ENCODE results near the gene SMNDC1. TPM values are rescaled to one million over a fixed set of nuclear protein-coding genes. Genes with fewer than 3 reads are reported as not detected.
"Not testable (repeated sequence)": the region's sequence is repeated elsewhere in the genome, so short reads cannot be mapped to it uniquely, and the experiment has no call there.

SMNDC1 gene
- total RNA-seq, 1 donor from 2014 or later: 19.2 TPM

DNA sequence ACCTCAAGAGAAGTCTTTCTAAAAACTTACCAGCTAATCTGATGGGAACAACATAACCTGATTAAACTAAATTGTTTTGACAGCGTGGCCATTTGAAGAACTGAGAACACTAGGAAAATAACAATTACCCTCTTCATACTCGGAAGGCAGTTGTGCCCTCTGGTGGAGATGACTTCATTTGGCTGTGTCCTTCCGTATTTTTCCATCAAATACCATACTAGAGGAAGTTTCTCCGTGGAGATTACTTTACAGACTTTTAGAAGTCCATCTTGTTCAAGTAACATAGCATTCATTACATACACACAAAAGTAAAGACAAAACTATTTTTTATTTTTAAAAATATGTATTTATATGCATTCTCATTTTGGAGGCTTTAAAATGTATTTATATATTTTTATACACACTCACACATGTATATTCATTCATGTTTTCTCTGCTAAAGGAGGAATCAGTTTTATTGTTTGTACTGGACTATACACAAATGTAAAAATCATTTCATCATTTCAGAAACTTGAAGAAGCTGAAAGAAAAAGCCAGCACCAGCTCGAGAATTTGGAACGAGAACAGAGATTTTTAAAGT lies 25.2 kb downstream of the SMNDC1 start:
- peak; percentile 75 for ATAC-seq

GRCh38 chr10:110278562-110279406 lies 25.9 kb downstream of the SMNDC1 start:
- ATAC-seq: no peak

DNA sequence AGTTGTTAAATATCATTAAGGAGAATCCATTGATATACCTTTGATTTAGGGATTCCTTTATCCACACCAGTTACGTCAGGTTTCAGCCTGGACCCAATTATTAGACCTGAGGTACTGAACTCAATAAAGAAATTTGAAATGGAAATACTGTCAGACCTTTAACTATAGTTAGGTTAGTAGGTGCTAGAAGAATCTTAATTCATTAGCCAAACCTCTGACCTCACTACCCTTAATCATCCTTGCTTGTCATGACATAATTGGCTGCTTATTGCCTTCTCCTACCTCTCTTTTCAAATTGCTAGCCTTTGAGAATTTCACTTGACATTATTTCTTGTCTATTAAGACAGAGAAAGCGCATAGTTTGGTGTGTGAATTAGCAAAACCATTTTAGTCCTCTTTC lies 27.1 kb downstream of the SMNDC1 start:
- no peak for ATAC-seq

DNA sequence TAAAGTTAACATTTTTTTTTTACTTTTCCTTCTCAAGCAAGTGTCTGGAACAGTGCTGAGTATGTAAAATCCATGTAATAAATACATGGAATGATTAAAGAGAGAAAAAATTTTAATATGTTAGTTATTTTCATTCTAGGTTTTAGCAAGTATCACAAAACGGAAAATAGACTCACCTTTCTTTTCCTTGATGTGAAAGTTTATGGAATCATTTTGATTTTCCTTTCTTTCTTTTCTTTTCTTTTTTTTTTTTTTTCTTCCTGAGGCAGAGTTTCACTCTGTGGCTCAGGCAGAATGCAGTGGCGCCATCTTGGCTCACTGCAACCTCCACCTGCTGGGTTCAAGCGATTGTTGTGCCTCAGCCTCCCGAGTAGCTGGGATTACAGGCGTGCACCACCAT lies 28.1 kb downstream of the SMNDC1 start:
- no peak for ATAC-seq

DNA sequence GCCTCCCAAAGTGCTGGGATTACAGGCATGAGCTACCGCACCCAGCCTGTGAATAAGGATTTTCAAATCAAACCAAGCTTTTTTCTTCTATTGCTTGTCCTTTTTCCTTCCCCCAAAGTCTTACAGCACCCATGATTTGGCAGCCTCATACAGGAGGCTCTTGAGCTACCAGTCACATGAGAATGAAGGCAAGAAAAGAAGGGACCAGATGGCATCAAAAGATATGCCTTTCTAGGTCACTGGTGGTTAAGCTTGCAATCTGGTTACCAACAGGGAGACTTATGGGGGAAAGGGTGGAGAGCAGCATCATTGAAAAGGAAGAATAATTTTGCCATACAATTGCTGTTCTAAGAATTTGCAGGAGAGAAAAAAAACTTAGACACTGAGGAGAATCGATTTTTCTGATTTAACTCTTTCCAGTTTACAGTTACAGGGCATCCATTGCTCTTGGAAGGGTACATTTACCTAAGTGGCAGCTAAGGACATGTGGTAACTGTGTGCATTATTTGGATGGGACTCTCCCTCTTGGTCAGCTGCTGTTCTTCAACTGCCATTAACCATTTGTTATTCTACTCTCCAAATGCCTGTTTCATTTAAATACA lies 29.5 kb downstream of the SMNDC1 start:
- ATAC-seq: no peak

GRCh38 chr10:110274647-110275046 lies 30.1 kb downstream of the SMNDC1 start:
- no peak for ATAC-seq

GRCh38 chr10:110274072-110274627 lies 30.6 kb downstream of the SMNDC1 start:
- ATAC-seq: no peak

DNA sequence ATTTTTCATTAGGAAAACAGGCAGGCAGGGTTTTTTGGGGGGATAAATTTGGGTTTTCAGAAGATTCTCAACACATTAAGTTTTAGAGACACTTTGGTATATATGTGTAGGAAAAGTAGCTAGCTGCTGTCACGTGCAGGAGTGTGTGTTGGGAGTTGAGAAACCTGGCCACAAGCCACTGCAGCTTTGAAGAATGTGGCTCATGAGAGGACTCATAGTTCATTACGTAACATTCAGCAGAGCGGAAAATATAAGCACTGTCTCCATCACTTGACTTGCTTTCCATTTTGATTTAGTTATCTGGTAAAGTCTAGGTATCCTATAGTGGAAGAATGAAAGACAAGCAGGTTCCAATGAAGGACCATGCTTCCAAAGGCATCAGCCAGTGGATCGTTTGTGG lies 31.2 kb downstream of the SMNDC1 start:
- peak; percentile 91 for ATAC-seq

DNA sequence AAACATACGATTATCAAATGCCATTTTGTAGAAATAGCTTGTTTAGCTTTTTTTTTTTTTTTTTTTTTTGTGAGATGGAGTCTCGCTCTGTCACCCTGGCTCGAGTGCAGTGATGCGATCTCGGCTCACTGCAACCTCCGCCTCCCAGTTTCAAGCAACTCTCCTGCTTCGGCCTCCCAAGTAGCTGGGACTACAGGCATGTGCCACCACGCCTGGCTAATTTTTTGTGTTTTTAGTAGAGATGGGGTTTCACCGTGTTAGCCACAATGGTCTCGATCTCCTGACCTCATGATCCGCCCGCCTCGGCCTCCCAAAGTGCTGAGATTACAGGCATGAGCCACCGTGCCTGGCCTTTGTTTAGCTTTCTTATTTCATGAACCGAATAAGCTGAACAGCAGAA lies 31.7 kb downstream of the SMNDC1 start:
- not testable (repeated sequence) for ATAC-seq

DNA sequence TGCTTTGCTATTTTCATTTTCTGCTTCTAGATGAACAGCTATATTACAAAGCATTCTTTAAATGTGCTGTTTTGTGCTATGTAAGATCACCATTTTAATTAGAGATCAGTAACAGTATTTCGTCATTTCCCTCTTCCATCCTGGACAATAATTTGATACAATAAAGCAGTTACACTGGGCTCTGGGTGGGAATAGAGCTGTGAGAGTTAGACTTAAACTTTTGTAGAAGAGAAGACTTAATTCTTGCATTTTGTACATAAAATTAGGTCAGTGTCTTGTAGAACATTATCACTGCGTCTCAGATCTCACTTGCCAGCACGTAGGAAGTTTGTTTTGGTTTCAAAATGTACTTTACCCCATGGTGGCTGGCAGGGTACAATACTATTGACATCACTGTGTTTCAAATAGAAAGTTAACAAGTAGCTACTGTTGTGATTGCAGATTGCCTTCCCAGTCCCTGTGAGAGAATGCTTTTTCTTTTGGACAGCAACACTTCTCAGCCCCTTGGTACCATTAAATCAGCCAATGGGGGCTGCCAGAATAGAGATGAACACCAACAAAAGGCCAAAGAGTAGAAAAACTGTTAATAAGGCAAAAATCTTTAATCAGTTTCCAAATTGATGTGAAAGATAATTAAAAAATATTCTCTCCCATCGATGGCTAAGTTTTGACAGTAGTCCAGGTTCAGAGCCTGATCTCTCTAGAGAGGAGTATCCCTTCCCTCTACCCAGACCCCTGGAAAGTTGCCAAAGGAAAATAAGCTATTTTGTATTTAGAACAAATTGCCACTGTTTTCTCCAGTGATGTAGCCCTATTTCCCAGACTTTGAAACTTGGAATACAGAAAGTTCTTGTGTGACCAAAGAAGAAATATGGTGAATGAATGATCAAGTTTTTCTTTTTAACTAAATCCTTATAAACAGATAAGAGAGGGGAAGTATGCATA lies 35.1 kb downstream of the SMNDC1 start:
- ATAC-seq: no peak

DNA sequence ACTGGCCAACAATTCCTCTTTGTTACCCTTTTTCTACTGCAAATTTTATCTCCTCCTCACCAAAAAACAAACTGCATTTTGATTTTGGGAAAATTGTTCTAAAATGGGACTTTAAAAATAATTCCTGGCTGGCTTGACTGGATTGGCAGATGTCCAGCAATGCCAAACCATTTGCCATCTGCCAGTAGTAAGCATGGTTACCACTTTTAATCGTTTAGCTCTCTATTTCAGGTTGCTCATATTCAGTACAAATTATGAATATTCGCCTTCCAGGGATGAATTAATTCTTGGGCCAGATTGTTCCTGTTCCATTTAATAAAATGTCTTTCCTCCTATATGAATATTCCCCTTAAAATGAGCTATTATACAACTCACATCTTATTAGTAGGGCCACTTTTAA lies 35.7 kb downstream of the SMNDC1 start:
- no peak for ATAC-seq

DNA sequence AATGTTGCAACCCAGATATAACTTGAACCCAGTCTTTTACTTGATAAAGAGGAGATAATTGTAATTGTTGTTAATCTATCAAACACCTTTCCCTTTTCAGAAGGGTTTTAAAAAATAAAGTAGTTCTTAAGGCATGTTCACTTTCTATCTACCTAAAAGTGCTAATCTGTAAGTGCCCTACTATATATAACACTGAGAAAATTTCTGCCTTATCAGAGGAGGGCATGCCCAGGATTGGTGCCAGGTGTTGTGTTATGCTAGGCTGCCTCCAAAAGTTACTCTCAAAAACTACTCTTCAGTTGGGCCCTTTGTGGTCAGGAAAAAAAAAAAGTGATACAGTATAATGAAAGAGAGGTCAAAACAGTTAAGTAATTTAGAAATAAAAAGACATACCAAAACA lies 36.3 kb downstream of the SMNDC1 start:
- ATAC-seq: no peak

DNA sequence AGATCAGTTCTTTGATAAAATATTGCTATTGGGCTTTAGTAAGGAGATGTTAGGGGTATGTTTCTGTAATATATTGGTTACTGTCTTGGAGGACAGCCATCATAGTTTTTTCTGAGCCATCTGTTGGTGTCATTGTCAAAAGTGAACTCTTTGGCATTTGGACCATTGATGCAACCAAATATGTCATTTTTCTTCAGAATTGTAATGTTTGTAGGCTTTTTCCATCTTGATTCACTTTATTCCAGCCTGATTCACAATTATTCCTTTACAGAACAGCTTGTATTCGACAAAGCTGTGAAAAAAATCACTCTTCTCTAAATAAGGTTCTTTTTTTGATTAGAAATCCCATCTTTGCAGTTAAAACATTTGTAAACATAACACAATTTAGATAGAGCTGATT lies 37.4 kb downstream of the SMNDC1 start:
- ATAC-seq: no peak

- no peak for ATAC-seq
These were observed 39.0 kb downstream of the SMNDC1 start for GRCh38 chr10:110265573-110266193.

- no peak for ATAC-seq
These were observed 41.6 kb downstream of the SMNDC1 start for GRCh38 chr10:110263164-110263563.

DNA sequence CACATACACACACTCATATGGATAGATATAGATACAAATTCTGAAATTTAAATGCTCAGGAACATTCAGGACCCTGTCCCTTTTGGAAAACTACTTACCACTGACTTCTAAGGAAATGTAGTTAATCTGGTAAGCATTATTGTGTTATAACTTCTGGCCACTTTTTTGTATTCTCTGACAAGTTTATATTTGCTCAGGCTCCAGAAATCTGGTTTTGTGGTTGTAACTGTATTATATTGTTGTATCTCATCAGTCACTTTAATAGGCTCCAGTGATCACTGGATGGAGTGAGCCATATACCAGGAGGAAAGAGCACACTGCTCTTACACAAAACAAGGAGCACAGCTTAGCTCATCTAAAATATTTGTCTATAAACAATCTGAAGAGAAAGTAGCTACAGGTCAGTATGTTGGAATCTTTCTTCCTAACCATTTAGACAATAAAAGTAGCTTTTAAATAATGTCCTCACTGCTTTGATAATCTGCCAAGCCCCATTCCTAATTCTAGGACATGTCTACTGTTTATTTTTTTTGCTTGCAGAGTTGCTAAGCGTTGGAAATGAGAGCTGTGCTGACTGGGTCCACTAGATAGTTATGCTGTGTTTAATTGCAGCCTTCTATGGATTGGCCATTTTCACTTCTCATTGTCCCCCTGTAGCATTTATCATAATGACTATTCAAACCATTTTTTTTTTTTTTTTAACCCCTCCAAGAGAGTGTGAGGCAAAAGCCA lies 43.8 kb downstream of the SMNDC1 start:
- ATAC-seq: no peak

DNA sequence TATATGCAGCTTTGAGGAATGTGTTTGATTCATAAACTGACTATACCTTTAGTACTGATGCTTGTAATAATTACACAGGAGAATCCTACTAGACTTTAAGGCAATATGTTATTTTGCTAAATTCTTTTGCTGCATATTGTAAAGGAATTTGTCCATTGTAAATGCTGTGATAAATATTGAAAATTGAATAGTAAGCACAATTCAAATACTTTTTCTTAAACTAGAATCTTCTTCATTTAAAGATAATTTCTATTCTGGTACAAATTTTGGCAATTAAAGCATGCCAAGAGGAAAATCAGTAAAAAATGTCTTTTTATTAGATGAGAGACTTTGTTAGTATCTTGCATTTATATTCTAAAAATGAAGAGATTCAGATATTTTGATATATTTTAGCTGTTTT lies 45.4 kb downstream of the SMNDC1 start:
- ATAC-seq: no peak

- ATAC-seq: no peak
These were observed 46.2 kb downstream of the SMNDC1 start for GRCh38 chr10:110258542-110258941.

DNA sequence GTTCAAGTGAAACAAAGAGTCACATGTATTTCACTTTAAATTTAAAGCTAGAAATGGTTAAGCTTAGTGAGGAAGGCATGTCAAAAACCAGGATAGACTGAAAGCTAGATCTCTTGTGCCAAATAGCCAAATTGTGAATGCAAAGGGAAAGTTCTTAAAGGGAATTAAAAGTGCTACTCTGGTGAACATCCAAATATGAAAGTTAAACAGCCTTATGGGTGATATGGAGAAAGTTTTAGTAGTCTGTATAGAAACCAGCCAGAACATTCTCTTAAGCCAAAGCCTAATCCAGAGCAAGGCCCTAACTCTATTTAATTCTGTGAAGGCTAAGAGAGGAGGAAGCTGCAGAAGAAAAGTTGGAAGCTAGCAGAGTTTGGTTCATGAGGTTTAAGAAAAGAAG lies 50.3 kb downstream of the SMNDC1 start:
- no peak for ATAC-seq

DNA sequence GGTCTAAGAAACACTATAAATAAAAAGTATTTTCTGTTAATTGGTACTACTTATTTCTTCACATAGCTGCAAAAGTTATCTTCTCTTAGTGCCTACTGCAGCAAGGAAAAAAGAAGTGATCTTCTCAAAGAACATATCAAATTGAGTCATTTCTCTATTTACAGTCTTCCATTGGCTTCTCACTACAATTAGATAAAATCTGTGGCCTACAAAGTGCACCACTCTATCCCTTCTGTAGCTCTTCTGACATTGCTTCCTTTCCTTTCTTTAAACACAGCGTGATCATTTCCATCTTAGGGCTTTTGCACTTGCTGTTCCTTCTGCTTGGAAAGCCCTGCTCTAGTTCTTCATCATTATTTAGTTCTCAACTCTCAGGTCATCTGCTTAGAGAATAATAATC lies 52.6 kb downstream of the SMNDC1 start:
- no peak for ATAC-seq

DNA sequence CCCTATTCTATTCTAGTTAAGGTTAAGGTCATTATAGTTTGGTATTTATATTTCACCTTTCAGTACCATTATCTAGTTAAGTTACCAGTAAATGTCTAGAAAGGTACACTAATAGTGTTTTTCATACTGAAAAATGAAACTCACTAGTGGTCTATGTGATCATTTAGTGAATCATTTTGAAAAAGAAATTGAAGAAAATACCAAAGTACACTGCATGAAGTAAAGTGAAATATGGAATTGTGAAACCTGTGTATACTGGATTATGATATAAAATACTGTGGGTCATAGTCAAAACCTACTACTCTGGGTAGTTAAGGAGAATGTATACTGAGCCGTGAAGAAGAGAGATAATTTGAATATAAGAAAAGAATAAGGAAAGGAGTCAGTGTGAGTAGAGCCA lies 53.3 kb downstream of the SMNDC1 start:
- not testable (repeated sequence) for ATAC-seq

Data from esophagus mucosa (tissue), 1 donor.